HG03439 (cell line): ENCODE data around the gene MAGI1.

Experiments used
- ATAC-seq: cut with Tn5 transposase; IDR thresholded peaks from one replicate; pipeline ENCODE4 v1.9.1; 2021; ENCODE audit warnings: mild to moderate bottlenecking, moderate library complexity; ENCODE audit not compliant: unreplicated experiment

MAGI1 gene

GRCh38 chr3:65478551-65479500 lies 559.9 kb downstream of the MAGI1 start:
- ATAC-seq = no peak

GRCh38 chr3:65473736-65474135 lies 565.0 kb downstream of the MAGI1 start:
- no peak for ATAC-seq

GRCh38 chr3:65472501-65472900 lies 566.2 kb downstream of the MAGI1 start:
- ATAC-seq = no peak

- no peak for ATAC-seq
These were observed 572.3 kb downstream of the MAGI1 start for GRCh38 chr3:65466300-65466988.

- ATAC-seq = no peak
These were observed 588.8 kb downstream of the MAGI1 start for GRCh38 chr3:65449841-65450428.

- no peak for ATAC-seq
These were observed 590.6 kb downstream of the MAGI1 start for GRCh38 chr3:65448120-65448519.

- no peak for ATAC-seq
These were observed 593.0 kb downstream of the MAGI1 start for GRCh38 chr3:65445573-65446169.

GRCh38 chr3:65444447-65444815 lies 594.3 kb downstream of the MAGI1 start:
- ATAC-seq = no peak

- no peak for ATAC-seq
These were observed 594.8 kb downstream of the MAGI1 start for GRCh38 chr3:65443739-65444446.

GRCh38 chr3:65439641-65440284 lies 599.0 kb downstream of the MAGI1 start:
- no peak for ATAC-seq

- ATAC-seq = no peak
These were observed 600.1 kb downstream of the MAGI1 start for GRCh38 chr3:65438612-65439011.

GRCh38 chr3:65438096-65438495 lies 600.6 kb downstream of the MAGI1 start:
- no peak for ATAC-seq

GRCh38 chr3:65436580-65436979 lies 602.1 kb downstream of the MAGI1 start:
- ATAC-seq = no peak

- ATAC-seq = no peak
These were observed 605.2 kb downstream of the MAGI1 start for GRCh38 chr3:65433480-65433879.

- ATAC-seq = no peak
These were observed 606.2 kb downstream of the MAGI1 start for GRCh38 chr3:65432388-65433003.

GRCh38 chr3:65425880-65426279 lies 612.8 kb downstream of the MAGI1 start:
- no peak for ATAC-seq

GRCh38 chr3:65422154-65422553 lies 616.6 kb downstream of the MAGI1 start:
- no peak for ATAC-seq

- no peak for ATAC-seq
These were observed 619.5 kb downstream of the MAGI1 start for GRCh38 chr3:65419233-65419632.

- no peak for ATAC-seq
These were observed 624.8 kb downstream of the MAGI1 start for GRCh38 chr3:65413891-65414290.

- ATAC-seq = no peak
These were observed 626.1 kb downstream of the MAGI1 start for GRCh38 chr3:65412588-65412987.
